Transverse colon (tissue), 4 donors: ENCODE results near the gene ALG8. TPM values are rescaled to one million over a fixed set of nuclear protein-coding genes. Genes with fewer than 3 reads are reported as not detected.

Experiments used
- DNase-seq: peaks from one replicate; pipeline ENCODE4 v3.0.0-alpha.2; 2019
- H3K27ac ChIP-seq, 4 donors: fragments of 200-600 bp; sonication (generic); 2 replicates each; pipeline ENCODE4 v1.5.1; 2016 to 2018; ENCODE audit warnings: inconsistent platforms in 4 of 4
- H3K27me3 ChIP-seq: fragments of 200-600 bp; sonication (generic); 2 replicates; pipeline ENCODE4 v1.5.1; 2017; ENCODE audit warnings: inconsistent platforms
- H3K36me3 ChIP-seq, 4 donors: fragments of 200-600 bp; sonication (generic); 2 replicates each; pipeline ENCODE4 v1.5.1; 2017 to 2019; ENCODE audit warnings: inconsistent platforms in 4 of 4
- H3K4me1 ChIP-seq, 4 donors: fragments of 200-600 bp; sonication (generic); 2 replicates each; pipeline ENCODE4 v1.5.1; 2017 to 2020; ENCODE audit warnings: inconsistent platforms in 4 of 4
- H3K4me3 ChIP-seq, 4 donors: fragments of 200-600 bp; sonication (generic); 1 replicate in 1 of 4; 2 replicates in 3 of 4; pipeline versions ENCODE4 v1.5.1 to v1.6.1; 2017 to 2019; ENCODE audit warnings: inconsistent platforms in 4 of 4
- H3K9me3 ChIP-seq, 2 donors: fragments of 200-600 bp; sonication (generic); 2 replicates each; pipeline ENCODE4 v1.5.1; 2017 to 2019; ENCODE audit warnings: inconsistent platforms in 2 of 2
- EP300 ChIP-seq: sonication (generic); formaldehyde crosslinking; IDR thresholded peaks from one replicate; pipeline ENCODE4 v1.6.1; 2017; ENCODE audit warnings: antibody characterized with exemption, low read depth
- POLR2A ChIP-seq: fragments of 450-650 bp; IDR thresholded peaks from one replicate; pipeline ENCODE4 v1.6.1; 2016; ENCODE audit warnings: antibody characterized with exemption, mild to moderate bottlenecking, moderate library complexity
- POLR2AphosphoS5 ChIP-seq, 3 donors: sonication (generic); formaldehyde crosslinking; IDR thresholded peaks; one replicate each; pipeline ENCODE4 v1.6.1; 2016; ENCODE audit warnings: antibody characterized with exemption in 3 of 3
- WGBS, 2 donors: methylation state at CpG; one replicate each; pipeline ENCODE4 v1.1.5; 2018; ENCODE audit warnings: low coverage in 1 of 2; 5-methylcytosine and 5-hydroxymethylcytosine counted together
- in situ Hi-C, 4 donors: fragments of 200-750 bp; cut with MboI; loops; one replicate each; pipeline versions ENCODE4 v1.15.0 to v1.15.1; 2017; ENCODE audit warnings: low sequenced_read_pairs in 3 of 4, low pct_ligation_motif_present in 1 of 4, low pct_unique_long_range_greater_than_20kb in 1 of 4
- intact Hi-C: fragments of 100-400 bp; cut with DNase I; formaldehyde crosslinking; loops from one replicate; pipeline ENCODE4 v1.15.1; 2023; ENCODE audit warnings: low total_unique reads
- total RNA-seq, 4 donors: library from RNA; depleted of rRNA; stranded (reverse); fragments of >200 nt; gene quantifications; one replicate each; pipeline ENCODE4 v1.1.0, GENCODE V29; 2016
- TF ChIP-seq, protein P1 (sequence below), 5 experiments: fragments of 200-600 bp in 3 of 5; fragments of 450-650 bp in 2 of 5; sonication (generic) in 3 of 5; IDR thresholded peaks; 1 replicate in 2 of 5; 2 replicates in 3 of 5; pipeline ENCODE4 v1.5.1; 2016 to 2017; ENCODE audit warnings: antibody characterized with exemption in 5 of 5, inconsistent platforms in 3 of 5, mild to moderate bottlenecking in 2 of 5, moderate library complexity in 1 of 5

ALG8 gene
- total RNA-seq, 4 donors from 2014 or later = 4.9 to 28.9 (median 14.5) TPM

DNA sequence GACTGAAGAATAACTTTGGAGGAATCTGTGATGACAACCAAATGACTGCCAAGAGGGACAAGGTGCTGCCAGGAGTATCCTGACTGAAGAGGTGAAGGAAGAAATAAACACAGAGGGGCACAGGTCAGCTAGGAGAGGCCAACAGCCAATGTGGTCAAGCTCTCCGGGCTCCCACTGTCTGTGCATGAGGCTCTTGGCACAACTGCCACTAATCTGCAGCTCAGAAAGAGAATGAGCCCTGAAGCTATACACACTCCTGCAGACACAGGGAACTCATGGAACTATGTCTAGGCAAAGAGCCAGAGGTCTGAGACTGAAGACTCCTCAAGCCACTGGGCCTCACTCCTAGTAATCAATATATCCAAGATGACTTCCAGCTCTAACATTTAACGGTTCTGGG is 68.8 kb downstream of the ALG8 start:
- no peak for DNase-seq
- Histone ChIP-seq H3K4me1 (peaks cover 0 to 15% (median 3%) of the 10 kb centered on the region in 4 donors), H3K27ac (no peak overlapping the region), H3K36me3 (peaks cover 0 to 24% (median 2%) of the 10 kb centered on the region in 4 donors), H3K27me3 (no peaks in the 10 kb centered on the region), H3K9me3 (no peaks in the 10 kb centered on the region), H3K4me3 (no peak overlapping the region)
- intact Hi-C loops = no loop called here
- in situ Hi-C loops = no loop called here
- WGBS, 2 donors = 85 to 100% methylated on average over 1 to 2 of the region's 2 CpGs
- TF ChIP-seq POLR2A (no peak), POLR2AphosphoS5 (IDR thresholded peaks at IDR 0.05) (no peak), EP300 (no peak)
- TF ChIP-seq, protein P1, sequence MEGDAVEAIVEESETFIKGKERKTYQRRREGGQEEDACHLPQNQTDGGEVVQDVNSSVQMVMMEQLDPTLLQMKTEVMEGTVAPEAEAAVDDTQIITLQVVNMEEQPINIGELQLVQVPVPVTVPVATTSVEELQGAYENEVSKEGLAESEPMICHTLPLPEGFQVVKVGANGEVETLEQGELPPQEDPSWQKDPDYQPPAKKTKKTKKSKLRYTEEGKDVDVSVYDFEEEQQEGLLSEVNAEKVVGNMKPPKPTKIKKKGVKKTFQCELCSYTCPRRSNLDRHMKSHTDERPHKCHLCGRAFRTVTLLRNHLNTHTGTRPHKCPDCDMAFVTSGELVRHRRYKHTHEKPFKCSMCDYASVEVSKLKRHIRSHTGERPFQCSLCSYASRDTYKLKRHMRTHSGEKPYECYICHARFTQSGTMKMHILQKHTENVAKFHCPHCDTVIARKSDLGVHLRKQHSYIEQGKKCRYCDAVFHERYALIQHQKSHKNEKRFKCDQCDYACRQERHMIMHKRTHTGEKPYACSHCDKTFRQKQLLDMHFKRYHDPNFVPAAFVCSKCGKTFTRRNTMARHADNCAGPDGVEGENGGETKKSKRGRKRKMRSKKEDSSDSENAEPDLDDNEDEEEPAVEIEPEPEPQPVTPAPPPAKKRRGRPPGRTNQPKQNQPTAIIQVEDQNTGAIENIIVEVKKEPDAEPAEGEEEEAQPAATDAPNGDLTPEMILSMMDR (IDR thresholded peaks at IDR 0.05) = no peak

DNA sequence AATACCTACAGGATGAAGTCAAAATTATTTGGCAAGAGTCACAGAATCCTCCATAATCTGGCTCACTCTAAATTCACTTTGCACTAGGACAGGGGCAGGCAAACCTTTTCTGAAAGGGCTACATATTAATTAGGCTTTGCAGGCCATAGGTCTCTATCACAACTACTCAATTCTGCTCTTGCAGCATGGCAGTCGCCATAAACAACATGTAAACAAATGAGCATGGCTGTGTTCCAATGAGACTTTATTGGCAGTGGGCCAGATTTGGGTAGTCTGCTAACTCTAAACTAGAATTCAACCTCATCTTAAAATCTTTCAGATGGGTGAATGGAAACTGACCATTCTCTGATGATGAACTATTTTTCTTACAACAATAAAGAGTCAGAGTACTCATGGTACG is 70.0 kb downstream of the ALG8 start:
- in situ Hi-C loops (no loop called here), intact Hi-C loops (no loop called here)
- Histone ChIP-seq H3K4me3 (no peak overlapping the region), H3K4me1 (peaks cover 0 to 5% (median 0%) of the 10 kb centered on the region in 4 donors), H3K36me3 (peaks cover 0 to 24% (median 2%) of the 10 kb centered on the region in 4 donors), H3K27me3 (no peaks in the 10 kb centered on the region), H3K27ac (no peak overlapping the region), H3K9me3 (no peaks in the 10 kb centered on the region)
- WGBS, 2 donors = 50 to 56% methylated on average over 1 to 2 of the region's 2 CpGs
- DNase-seq = no peak
- TF ChIP-seq POLR2AphosphoS5 (IDR thresholded peaks at IDR 0.05) (no peak), POLR2A (no peak), EP300 (no peak)
- TF ChIP-seq, protein P1 (IDR thresholded peaks at IDR 0.05) = no peak

DNA sequence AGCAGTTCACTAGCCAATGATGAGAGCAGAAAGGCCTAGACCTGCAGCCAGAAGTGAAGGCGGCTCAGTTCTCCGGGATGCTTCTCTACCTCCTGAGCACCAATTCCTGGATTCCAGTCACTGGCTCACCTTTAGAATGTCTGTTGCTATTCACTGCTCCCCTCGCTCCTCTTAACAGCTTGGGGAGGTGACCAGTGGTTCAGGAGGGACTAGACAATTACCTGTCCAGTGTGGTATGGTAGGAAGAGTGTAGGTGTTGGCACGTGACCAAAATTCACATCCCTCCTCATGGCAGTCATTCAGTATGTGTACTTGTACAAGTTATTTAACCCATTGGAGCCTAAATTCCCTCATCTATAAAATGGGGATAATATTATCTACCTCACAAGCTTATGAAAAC is 71.7 kb downstream of the ALG8 start:
- no peaks in the 10 kb centered on the region for H3K9me3 ChIP-seq
- H3K4me1 ChIP-seq = peaks cover 0 to 5% (median 0%) of the 10 kb centered on the region in 4 donors
- no peaks in the 10 kb centered on the region for H3K27me3 ChIP-seq
- intact Hi-C loops (no loop called here), in situ Hi-C loops (no loop called here)
- 93% methylated on average over 4 of the region's 4 CpGs; no CpG with 5 or more reads in 1 of the 2 donors for WGBS, 2 donors
- H3K36me3 ChIP-seq = peaks cover 0 to 24% (median 2%) of the 10 kb centered on the region in 4 donors
- H3K4me3 ChIP-seq = no peak overlapping the region
- no peak for DNase-seq
- no peak overlapping the region for H3K27ac ChIP-seq
- TF ChIP-seq POLR2AphosphoS5 (IDR thresholded peaks at IDR 0.05) = no peak
- no peak for TF ChIP-seq POLR2A
- no peak for TF ChIP-seq EP300
- TF ChIP-seq, protein P1 (IDR thresholded peaks at IDR 0.05) = no peak

DNA sequence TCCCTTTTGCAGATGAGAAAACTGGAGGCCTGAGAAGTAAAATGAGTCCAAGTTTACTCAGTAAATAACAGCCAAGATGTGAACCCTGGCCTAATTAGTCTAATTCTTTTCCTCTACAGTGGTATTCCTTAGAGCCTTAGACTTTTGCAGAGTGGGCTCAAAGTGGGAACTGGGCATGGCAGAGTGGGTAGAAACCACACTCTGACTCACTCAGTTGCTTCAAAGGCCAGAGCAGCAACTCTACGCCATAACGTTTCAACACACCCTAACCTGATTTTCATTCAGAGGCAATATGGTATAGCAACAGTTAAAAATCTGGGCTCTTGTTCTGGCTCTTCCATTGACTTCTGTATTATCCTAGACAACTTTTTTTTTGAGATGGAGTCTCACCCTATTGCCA is 73.0 kb downstream of the ALG8 start:
- no peak for DNase-seq
- H3K36me3 ChIP-seq = peaks cover 0 to 22% (median 0%) of the 10 kb centered on the region in 4 donors
- peaks cover 0 to 5% (median 0%) of the 10 kb centered on the region in 4 donors for H3K4me1 ChIP-seq
- H3K27ac ChIP-seq = no peak overlapping the region
- H3K9me3 ChIP-seq = no peaks in the 10 kb centered on the region
- TF ChIP-seq POLR2AphosphoS5 (IDR thresholded peaks at IDR 0.05) = no peak
- no peak for TF ChIP-seq POLR2A
- TF ChIP-seq, protein P1 (IDR thresholded peaks at IDR 0.05) = no peak
- no peak for TF ChIP-seq EP300
- intact Hi-C loops (no loop called here), in situ Hi-C loops (no loop called here)
- no peaks in the 10 kb centered on the region for H3K27me3 ChIP-seq
- no peak overlapping the region for H3K4me3 ChIP-seq
- WGBS, 2 donors = 78 to 83% methylated on average over 2 of the region's 2 CpGs
